Panc1 (cell line): ENCODE results near the gene FAM149A.

Experiments used
- POLR2AphosphoS5 ChIP-seq: IDR thresholded peaks from 2 replicates; pipeline ENCODE4 v1.6.1; 2012; ENCODE audit warnings: mild to moderate bottlenecking, low read depth, low read length, moderate library complexity
- TCF7L2 ChIP-seq: IDR thresholded peaks from 2 replicates; pipeline ENCODE4 v1.6.1; 2011; ENCODE audit warnings: mild to moderate bottlenecking, low read depth, low read length, inconsistent platforms
- TF ChIP-seq, protein P1 (sequence below): fragments of 450-650 bp; IDR thresholded peaks from 2 replicates; pipeline ENCODE4 v1.5.1; 2017; ENCODE audit warnings: mild to moderate bottlenecking

DNA sequence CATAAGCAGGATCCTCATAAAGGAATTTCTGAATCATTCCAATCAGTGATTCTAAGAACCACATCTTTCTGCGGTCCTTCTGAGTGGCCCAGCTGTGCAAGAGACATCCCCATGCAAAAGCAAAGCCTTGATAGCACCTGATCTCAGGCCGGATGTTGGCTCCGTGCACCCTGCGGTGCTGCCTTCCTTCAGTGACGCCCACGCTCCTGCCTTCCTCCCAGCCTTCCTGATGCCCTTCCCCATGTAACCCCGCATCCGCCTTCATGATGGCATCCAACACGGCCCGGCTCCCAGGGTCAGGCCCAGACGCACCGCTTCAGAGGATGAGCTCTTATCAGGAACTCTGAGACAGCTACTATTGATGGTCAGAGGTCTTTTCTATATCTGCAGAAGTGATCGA, 66.5 kb downstream of the FAM149A start:
- TF ChIP-seq TCF7L2 = no peak
- TF ChIP-seq, protein P1, sequence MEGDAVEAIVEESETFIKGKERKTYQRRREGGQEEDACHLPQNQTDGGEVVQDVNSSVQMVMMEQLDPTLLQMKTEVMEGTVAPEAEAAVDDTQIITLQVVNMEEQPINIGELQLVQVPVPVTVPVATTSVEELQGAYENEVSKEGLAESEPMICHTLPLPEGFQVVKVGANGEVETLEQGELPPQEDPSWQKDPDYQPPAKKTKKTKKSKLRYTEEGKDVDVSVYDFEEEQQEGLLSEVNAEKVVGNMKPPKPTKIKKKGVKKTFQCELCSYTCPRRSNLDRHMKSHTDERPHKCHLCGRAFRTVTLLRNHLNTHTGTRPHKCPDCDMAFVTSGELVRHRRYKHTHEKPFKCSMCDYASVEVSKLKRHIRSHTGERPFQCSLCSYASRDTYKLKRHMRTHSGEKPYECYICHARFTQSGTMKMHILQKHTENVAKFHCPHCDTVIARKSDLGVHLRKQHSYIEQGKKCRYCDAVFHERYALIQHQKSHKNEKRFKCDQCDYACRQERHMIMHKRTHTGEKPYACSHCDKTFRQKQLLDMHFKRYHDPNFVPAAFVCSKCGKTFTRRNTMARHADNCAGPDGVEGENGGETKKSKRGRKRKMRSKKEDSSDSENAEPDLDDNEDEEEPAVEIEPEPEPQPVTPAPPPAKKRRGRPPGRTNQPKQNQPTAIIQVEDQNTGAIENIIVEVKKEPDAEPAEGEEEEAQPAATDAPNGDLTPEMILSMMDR = no peak
- no peak for TF ChIP-seq POLR2AphosphoS5
